T-helper 1 cell treated with Interleukin-12 subunit alpha and Interleukin-12 subunit beta and Interleukin-4 antibody, amounts not matched to agents 30 ng/mL and 1 ng/mL, for 36 hours (primary cell): ENCODE data around the gene NUP50. TPM values are rescaled to one million over a fixed set of nuclear protein-coding genes. Genes with fewer than 3 reads are reported as not detected.

Experiments used
- intact Hi-C: fragments of 100-400 bp; cut with micrococcal nuclease; formaldehyde crosslinking; loops from one replicate; pipeline ENCODE4 v1.15.1; 2024
- total RNA-seq: library from RNA; stranded (reverse); gene quantifications from 2 replicates; pipeline ENCODE4 v1.2.3, GENCODE V29; 2022

Gene NUP50
- total RNA-seq, 1 donor from 2014 or later, result 164 TPM

DNA sequence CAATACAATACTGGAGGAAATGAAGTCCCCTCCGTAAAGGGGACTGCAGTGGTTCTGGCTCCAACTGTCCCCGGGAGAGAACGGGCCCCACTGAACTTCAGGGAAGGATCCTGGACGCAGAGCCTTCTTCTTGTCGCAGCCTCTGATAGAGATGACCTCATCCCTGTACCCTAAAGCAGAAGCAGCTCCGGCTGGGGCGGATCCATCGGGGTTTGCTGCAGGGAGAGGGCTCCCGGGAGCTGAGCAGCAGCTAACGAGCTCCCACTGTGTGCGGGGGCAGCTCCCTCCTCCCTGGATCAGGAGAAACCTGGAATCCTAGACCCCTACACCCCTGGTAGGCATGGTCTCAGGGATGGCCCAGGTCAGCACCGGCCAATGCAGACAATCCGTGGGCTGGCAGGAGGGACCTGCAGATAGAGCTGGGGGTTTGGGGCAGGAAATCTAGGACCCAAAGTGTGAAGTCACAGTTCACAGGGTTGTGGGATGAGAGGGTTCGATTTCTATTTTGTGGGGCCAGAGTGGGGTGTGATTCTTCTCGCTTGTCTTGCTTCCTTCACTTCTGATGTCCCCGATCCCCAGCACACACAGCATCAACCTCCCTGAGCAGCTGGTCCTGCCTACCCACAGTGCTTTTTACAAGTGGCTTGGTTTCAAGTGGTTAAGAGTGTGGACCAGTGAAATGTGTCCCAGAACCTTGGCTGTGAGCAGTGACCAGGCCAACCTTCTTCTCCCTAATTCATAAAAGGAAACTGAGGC is 64.1 kb downstream of the NUP50 start:
- intact Hi-C loops, result no loop called here

DNA sequence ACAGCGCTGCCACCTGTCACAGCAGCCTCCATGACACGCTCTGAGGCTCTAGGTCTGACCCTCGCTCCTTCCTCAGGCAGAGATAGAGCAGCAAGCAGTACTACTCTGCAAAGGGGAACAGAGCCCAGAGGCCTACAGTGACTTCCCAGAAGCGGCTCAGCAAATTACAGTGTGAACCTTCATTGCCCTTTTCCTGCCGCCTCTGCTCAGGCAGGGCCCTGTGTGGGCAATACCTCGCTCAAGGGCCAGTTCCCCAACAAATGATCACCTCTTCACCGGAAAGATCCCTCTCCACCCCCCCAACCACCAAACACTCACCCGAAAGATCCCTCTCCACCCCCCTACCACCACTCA is 64.7 kb downstream of the NUP50 start:
- intact Hi-C loops, result no loop called here

DNA sequence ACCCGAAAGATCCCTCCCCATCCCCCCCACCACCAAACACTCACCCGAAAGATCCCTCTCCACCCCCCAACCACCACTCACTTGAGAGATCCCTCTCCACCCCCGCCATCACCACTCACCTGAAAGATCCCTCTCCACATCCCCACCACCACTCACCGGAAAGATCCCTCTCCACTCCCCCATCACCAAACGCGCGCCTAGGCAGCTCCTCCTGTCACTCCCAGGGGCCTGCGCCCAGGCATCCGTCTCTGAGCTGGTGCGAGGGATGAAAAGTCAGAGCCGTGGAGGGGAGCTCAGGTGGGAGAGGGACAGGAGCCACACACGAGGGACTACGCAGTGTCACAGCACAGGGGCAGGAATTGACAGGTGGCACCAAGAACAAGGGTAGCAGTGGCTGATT is 65.5 kb downstream of the NUP50 start:
- intact Hi-C loops, result no loop called here

GRCh38 chr22:45230026-45230721 is 66.4 kb downstream of the NUP50 start:
- intact Hi-C loops, result no loop called here

DNA sequence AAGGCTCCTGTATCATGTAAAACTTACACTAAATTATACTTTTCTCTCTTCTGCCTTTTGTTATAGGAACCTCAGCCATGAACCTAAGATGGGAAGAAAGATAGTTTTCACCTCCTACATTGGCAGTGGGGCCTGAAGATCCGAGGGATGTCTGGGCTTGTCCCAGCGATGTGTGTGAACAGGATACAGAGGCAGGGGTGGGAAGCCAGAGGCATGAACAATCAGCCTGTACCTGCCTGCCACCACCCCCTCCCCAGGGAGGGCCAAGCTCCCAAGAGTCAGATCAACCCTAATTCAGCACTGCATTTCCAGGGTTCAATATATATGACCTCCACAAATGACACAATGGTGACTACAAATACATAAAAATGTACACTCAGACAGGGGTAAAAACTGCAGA is 67.6 kb downstream of the NUP50 start:
- intact Hi-C loops, result no loop called here

GRCh38 chr22:45233386-45233785 is 69.7 kb downstream of the NUP50 start:
- intact Hi-C loops, result no loop called here

- intact Hi-C loops, result no loop called here
Measured at GRCh38 chr22:45233827-45234226, 70.1 kb downstream of the NUP50 start.

DNA sequence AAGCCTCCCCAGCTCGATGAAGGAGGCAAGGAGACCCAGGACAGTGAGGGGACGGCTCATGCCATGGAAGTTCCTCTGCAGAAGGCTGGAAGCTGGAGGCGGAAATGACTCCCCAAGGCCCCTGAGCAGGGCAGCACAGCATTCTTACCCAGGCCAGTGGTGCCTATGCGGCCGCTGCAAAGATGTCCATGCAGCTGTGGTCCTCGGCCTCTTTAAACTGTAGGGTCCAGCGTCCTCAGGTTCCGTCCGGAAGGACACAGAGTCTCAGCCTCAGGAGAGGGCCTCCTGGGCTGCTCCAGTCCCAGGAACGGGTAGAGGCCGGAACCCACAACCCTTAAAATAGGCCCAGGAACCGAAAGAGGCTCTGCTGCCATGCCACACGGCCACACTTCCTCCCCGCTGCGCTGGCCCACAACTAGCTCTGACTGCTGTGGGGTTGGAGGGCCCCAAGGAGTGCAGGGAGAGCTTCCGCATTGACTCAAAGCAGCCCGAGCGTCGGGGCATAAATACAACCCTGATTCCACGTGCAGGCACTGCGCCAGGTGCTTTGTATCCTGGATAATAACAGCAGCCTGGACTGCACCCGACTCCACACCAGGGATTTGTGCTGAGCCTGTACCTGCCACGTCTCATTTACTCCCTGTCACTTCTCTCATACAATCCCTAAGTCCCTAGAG is 71.5 kb downstream of the NUP50 start:
- intact Hi-C loops, result no loop called here

- intact Hi-C loops, result no loop called here
Measured at GRCh38 chr22:45235851-45236342, 72.2 kb downstream of the NUP50 start.

DNA sequence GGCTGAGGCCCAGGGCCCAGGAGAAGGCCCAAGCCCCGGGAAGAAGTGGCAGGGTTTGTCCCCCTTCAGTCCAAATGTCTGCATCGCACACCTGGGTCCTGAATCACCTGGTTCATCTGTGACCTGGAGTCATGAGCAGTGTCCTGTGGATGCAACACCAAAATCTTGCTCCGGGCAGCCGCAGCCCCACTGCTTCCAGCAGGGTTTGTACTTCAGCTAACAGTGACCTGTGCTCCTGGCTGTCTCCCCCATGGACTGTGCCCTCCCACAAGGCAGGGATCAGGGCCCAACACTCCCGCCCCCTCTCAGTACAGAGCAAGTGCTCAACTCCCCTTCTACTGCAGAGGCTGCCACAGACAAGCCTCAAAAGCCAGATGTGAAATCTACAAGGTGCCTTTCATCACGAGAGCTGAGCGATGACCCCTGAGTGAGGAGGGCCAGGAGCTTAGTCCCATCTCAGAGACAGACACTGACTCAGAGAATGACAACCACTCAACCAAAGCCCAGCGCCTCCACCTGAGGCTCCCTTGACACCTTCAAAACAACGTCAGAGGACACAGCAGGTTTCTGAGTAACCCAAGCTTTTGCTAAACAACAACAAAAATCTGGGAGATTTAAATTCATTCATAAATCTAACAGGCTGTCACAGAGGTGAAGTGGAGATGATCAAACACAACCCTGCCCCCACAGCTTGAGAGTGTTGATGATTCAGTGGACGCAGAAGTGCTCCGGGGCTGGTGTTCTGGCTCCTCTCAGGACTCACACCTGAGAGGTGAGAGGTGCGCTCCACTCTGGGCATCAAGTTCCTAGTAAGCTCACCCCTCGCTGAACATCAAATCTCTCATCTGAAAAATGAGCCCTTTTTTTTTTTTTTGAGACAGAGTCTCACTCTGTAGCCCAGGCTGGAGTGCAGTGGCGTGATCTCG is 73.6 kb downstream of the NUP50 start:
- intact Hi-C loops, result no loop called here

Other genes starting within 250 kb of the NUP50 start
- 0.51 TPM in 1 of 2 replicates, not detected in the other for gene PHF21B, start 153.9 kb upstream of the NUP50 start, total RNA-seq
- 20.0 and 20.8 TPM in 2 replicates for gene KIAA0930, start 77.0 kb downstream of the NUP50 start, total RNA-seq
- gene UPK3A, start 121.0 kb downstream of the NUP50 start, total RNA-seq, result not detected in 2 replicates
- gene FAM118A, start 146.0 kb downstream of the NUP50 start, total RNA-seq, result 41.2 and 47.0 TPM in 2 replicates
- gene SMC1B, start 249.7 kb downstream of the NUP50 start, total RNA-seq, result 0.44 TPM in 2 replicates
- 7.6 and 8.9 TPM in 2 replicates for gene RIBC2, start 249.8 kb downstream of the NUP50 start, total RNA-seq